Measurements from ENCODE around the gene MAGI2. TPM values are rescaled to one million over a fixed set of nuclear protein-coding genes. Genes with fewer than 3 reads are reported as not detected.
"Not testable (repeated sequence)": the region's sequence is repeated elsewhere in the genome, so short reads cannot be mapped to it uniquely, and the experiment has no call there.

The MAGI2 gene
- total RNA-seq, 1 experiment from 2014 or later: 2.0 TPM

- in situ Hi-C loops (cut with HindIII; ENCODE audit: low pct_unique_long_range_greater_than_20kb, low sequenced_read_pairs): not testable (repeated sequence)
Observed at GRCh38 chr7:78577174-78577952, 876.1 kb downstream of the MAGI2 start.

GRCh38 chr7:78576236-78576635 is 877.2 kb downstream of the MAGI2 start:
- in situ Hi-C loops (cut with HindIII; ENCODE audit: low pct_unique_long_range_greater_than_20kb, low sequenced_read_pairs): no loop called here
- DNase-seq (ENCODE audit: low read depth, low spot score): peak; percentile 56

More at GRCh38 chr7:78577174-78577952, 876.1 kb downstream of the MAGI2 start:
- not testable (repeated sequence) for DNase-seq (ENCODE audit: low read depth, low spot score)

GRCh38 chr7:78571292-78571691 is 882.2 kb downstream of the MAGI2 start:
- no peak for DNase-seq (ENCODE audit: low read depth, low spot score)
- in situ Hi-C loops (cut with HindIII; ENCODE audit: low pct_unique_long_range_greater_than_20kb, low sequenced_read_pairs): no loop called here

- no peak for DNase-seq (ENCODE audit: low read depth, low spot score)
- in situ Hi-C loops (cut with HindIII; ENCODE audit: low pct_unique_long_range_greater_than_20kb, low sequenced_read_pairs): no loop called here
Observed at GRCh38 chr7:78568690-78569089, 884.8 kb downstream of the MAGI2 start.

GRCh38 chr7:78567836-78568235 is 885.6 kb downstream of the MAGI2 start:
- no peak for DNase-seq (ENCODE audit: low read depth, low spot score)
- in situ Hi-C loops (cut with HindIII; ENCODE audit: low pct_unique_long_range_greater_than_20kb, low sequenced_read_pairs): no loop called here

GRCh38 chr7:78565784-78566183 is 887.7 kb downstream of the MAGI2 start:
- in situ Hi-C loops (cut with HindIII; ENCODE audit: low pct_unique_long_range_greater_than_20kb, low sequenced_read_pairs): no loop called here
- DNase-seq (ENCODE audit: low read depth, low spot score): no peak

- no peak for DNase-seq (ENCODE audit: low read depth, low spot score)
- in situ Hi-C loops (cut with HindIII; ENCODE audit: low pct_unique_long_range_greater_than_20kb, low sequenced_read_pairs): no loop called here
Observed at GRCh38 chr7:78563191-78563590, 890.3 kb downstream of the MAGI2 start.

GRCh38 chr7:78562191-78562590 is 891.3 kb downstream of the MAGI2 start:
- in situ Hi-C loops (cut with HindIII; ENCODE audit: low pct_unique_long_range_greater_than_20kb, low sequenced_read_pairs): no loop called here
- no peak for DNase-seq (ENCODE audit: low read depth, low spot score)

- in situ Hi-C loops (cut with HindIII; ENCODE audit: low pct_unique_long_range_greater_than_20kb, low sequenced_read_pairs): no loop called here
- DNase-seq (ENCODE audit: low read depth, low spot score): peak; percentile 96
Observed at GRCh38 chr7:78558566-78558965, 894.9 kb downstream of the MAGI2 start.

- no peak for DNase-seq (ENCODE audit: low read depth, low spot score)
- in situ Hi-C loops (cut with HindIII; ENCODE audit: low pct_unique_long_range_greater_than_20kb, low sequenced_read_pairs): no loop called here
Observed at GRCh38 chr7:78543976-78544375, 909.5 kb downstream of the MAGI2 start.

GRCh38 chr7:78542981-78543380 is 910.5 kb downstream of the MAGI2 start:
- in situ Hi-C loops (cut with HindIII; ENCODE audit: low pct_unique_long_range_greater_than_20kb, low sequenced_read_pairs): no loop called here
- DNase-seq (ENCODE audit: low read depth, low spot score): peak; percentile 89

GRCh38 chr7:78542541-78542940 is 910.9 kb downstream of the MAGI2 start:
- in situ Hi-C loops (cut with HindIII; ENCODE audit: low pct_unique_long_range_greater_than_20kb, low sequenced_read_pairs): no loop called here
- DNase-seq (ENCODE audit: low read depth, low spot score): peak; percentile 66

GRCh38 chr7:78539825-78540224 is 913.6 kb downstream of the MAGI2 start:
- DNase-seq (ENCODE audit: low read depth, low spot score): no peak
- in situ Hi-C loops (cut with HindIII; ENCODE audit: low pct_unique_long_range_greater_than_20kb, low sequenced_read_pairs): no loop called here

GRCh38 chr7:78535655-78536054 is 917.8 kb downstream of the MAGI2 start:
- in situ Hi-C loops (cut with HindIII; ENCODE audit: low pct_unique_long_range_greater_than_20kb, low sequenced_read_pairs): no loop called here
- DNase-seq (ENCODE audit: low read depth, low spot score): no peak

- DNase-seq (ENCODE audit: low read depth, low spot score): peak; percentile 88
Observed at GRCh38 chr7:78530351-78530750, 923.1 kb downstream of the MAGI2 start.

GRCh38 chr7:78529392-78529791 is 924.1 kb downstream of the MAGI2 start:
- in situ Hi-C loops (cut with HindIII; ENCODE audit: low pct_unique_long_range_greater_than_20kb, low sequenced_read_pairs): no loop called here
- no peak for DNase-seq (ENCODE audit: low read depth, low spot score)

More at GRCh38 chr7:78530351-78530750, 923.1 kb downstream of the MAGI2 start:
- in situ Hi-C loops (cut with HindIII; ENCODE audit: low pct_unique_long_range_greater_than_20kb, low sequenced_read_pairs): no loop called here

- in situ Hi-C loops (cut with HindIII; ENCODE audit: low pct_unique_long_range_greater_than_20kb, low sequenced_read_pairs): no loop called here
- DNase-seq (ENCODE audit: low read depth, low spot score): no peak
Observed at GRCh38 chr7:78528964-78529363, 924.5 kb downstream of the MAGI2 start.

- in situ Hi-C loops (cut with HindIII; ENCODE audit: low pct_unique_long_range_greater_than_20kb, low sequenced_read_pairs): no loop called here
- DNase-seq (ENCODE audit: low read depth, low spot score): no peak
Observed at GRCh38 chr7:78523930-78524329, 929.5 kb downstream of the MAGI2 start.

- DNase-seq (ENCODE audit: low read depth, low spot score): no peak
- in situ Hi-C loops (cut with HindIII; ENCODE audit: low pct_unique_long_range_greater_than_20kb, low sequenced_read_pairs): no loop called here
Observed at GRCh38 chr7:78521961-78522360, 931.5 kb downstream of the MAGI2 start.

All from SK-MEL-5 (cell line).